ENCODE data around the gene CELF4. TPM values are rescaled to one million over a fixed set of nuclear protein-coding genes. Genes with fewer than 3 reads are reported as not detected.

CELF4 gene
- total RNA-seq, 2 donors from 2014 or later, result 1.4 TPM; not detected in 1

GRCh38 chr18:37317486-37317885 is 248.1 kb downstream of the CELF4 start:
- no peak overlapping the region for H3K27ac ChIP-seq
- no peak overlapping the region for H3K9ac ChIP-seq (ENCODE audit: low read depth in 2 of 2, low read length in 2 of 2)
- intact Hi-C loops (cut with DNase I), result no loop called here
- H3K9me3 ChIP-seq, result no peaks in the 10 kb centered on the region
- no peak for TF ChIP-seq CTCF (IDR thresholded peaks at IDR 0.05)
- no peak overlapping the region for H3K4me3 ChIP-seq
- no peaks in the 10 kb centered on the region for H3K36me3 ChIP-seq
- H3K27me3 ChIP-seq, result no peaks in the 10 kb centered on the region
- no peak for DNase-seq
- no peaks in the 10 kb centered on the region for H3K4me1 ChIP-seq

GRCh38 chr18:37316468-37316867 is 249.1 kb downstream of the CELF4 start:
- Histone ChIP-seq H3K27ac (no peak overlapping the region), H3K9me3 (no peaks in the 10 kb centered on the region), H3K27me3 (no peaks in the 10 kb centered on the region), H3K9ac (ENCODE audit: low read depth in 2 of 2, low read length in 2 of 2) (no peak overlapping the region), H3K36me3 (no peaks in the 10 kb centered on the region), H3K4me1 (no peaks in the 10 kb centered on the region), H3K4me3 (no peak overlapping the region)
- intact Hi-C loops (cut with DNase I), result no loop called here
- no peak for DNase-seq
- TF ChIP-seq CTCF (IDR thresholded peaks at IDR 0.05), result no peak

DNA sequence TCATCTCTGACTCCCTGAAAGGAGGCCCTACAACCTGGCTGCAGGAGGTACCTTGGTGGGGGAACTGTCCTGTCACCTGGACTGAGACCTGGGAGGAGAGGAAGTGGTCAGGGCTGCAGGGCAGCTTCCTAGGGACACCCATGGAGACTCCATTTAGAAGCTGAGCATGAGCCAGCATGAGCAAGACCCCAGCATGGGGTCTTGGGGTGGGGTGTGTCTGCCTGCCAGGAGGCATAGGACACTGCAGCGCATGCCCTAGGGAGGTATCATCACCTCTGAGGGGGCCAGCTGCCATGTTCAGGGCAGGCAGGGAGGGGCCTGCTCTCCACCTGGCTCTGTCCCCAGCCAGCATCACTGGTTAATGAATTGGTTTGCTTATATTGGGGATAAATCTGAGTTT is 249.7 kb downstream of the CELF4 start:
- no peak for DNase-seq
- no peaks in the 10 kb centered on the region for H3K36me3 ChIP-seq
- TF ChIP-seq CTCF (IDR thresholded peaks at IDR 0.05), result no peak
- no peak overlapping the region for H3K27ac ChIP-seq
- no peak overlapping the region for H3K4me3 ChIP-seq
- no peaks in the 10 kb centered on the region for H3K4me1 ChIP-seq
- H3K9me3 ChIP-seq, result no peaks in the 10 kb centered on the region
- H3K27me3 ChIP-seq, result no peaks in the 10 kb centered on the region
- no peak overlapping the region for H3K9ac ChIP-seq (ENCODE audit: low read depth in 2 of 2, low read length in 2 of 2)
- intact Hi-C loops (cut with DNase I), result no loop called here

- Histone ChIP-seq H3K27me3 (no peaks in the 10 kb centered on the region), H3K4me1 (no peaks in the 10 kb centered on the region), H3K9ac (ENCODE audit: low read depth in 2 of 2, low read length in 2 of 2) (no peak overlapping the region), H3K27ac (no peak overlapping the region), H3K4me3 (no peak overlapping the region), H3K9me3 (no peaks in the 10 kb centered on the region), H3K36me3 (no peaks in the 10 kb centered on the region)
- TF ChIP-seq CTCF (IDR thresholded peaks at IDR 0.05), result no peak
- intact Hi-C loops (cut with DNase I), result no loop called here
- no peak for DNase-seq
Measured at GRCh38 chr18:37314534-37314933, 251.1 kb downstream of the CELF4 start.

DNA sequence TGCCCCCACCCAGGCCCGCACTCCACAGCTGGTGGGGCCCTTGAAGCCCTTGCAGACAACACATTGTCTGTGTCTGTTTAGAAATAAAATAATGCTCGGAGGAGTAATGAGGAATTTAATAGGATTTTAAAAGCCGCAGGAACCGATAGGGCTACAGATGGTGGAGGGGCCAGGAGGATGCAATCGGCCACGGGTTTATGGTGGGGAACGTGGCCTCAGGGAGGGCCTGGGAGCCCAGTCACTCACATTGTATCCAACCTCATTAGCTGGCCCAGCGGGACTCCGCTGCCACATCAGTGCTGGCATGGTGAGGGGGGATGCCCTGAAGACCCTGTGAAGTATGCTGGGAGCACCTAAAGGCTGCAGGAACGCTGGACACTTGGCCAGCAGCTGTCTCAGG is 252.0 kb downstream of the CELF4 start:
- intact Hi-C loops (cut with DNase I), result no loop called here
- Histone ChIP-seq H3K4me1 (no peaks in the 10 kb centered on the region), H3K4me3 (no peak overlapping the region), H3K27me3 (no peaks in the 10 kb centered on the region), H3K9me3 (no peaks in the 10 kb centered on the region), H3K9ac (ENCODE audit: low read depth in 2 of 2, low read length in 2 of 2) (no peak overlapping the region), H3K36me3 (no peaks in the 10 kb centered on the region), H3K27ac (no peak overlapping the region)
- no peak for TF ChIP-seq CTCF (IDR thresholded peaks at IDR 0.05)
- no peak for DNase-seq

DNA sequence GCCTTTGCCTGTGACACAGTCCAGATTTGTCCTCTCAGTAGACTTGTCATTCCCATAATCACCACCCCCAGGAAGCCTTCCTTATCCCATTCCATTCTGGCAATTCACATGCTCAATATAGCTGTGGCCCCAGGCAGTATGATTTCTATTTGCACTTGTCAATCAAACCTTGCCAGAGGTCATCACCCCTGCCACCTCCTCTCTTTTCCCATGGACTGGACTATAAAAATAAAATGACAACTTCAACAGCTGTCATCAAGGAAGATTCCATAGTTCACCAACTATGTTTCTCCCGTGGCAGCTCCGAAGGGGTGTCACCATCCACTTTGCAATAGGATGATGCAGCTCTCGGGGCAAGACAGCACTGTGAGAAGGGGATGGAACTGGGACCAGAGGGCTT is 255.7 kb downstream of the CELF4 start:
- H3K9me3 ChIP-seq, result no peaks in the 10 kb centered on the region
- intact Hi-C loops (cut with DNase I), result loop anchor here (10.0 kb wide), 1 partner anchor 55 kb away; no protein-coding TSS in a partner anchor

More for the DNA sequence above, 255.7 kb downstream of the CELF4 start:
- Histone ChIP-seq H3K4me3 (no peak overlapping the region), H3K4me1 (no peaks in the 10 kb centered on the region), H3K27me3 (no peaks in the 10 kb centered on the region), H3K27ac (no peak overlapping the region), H3K9ac (ENCODE audit: low read depth in 2 of 2, low read length in 2 of 2) (no peak overlapping the region), H3K36me3 (no peaks in the 10 kb centered on the region)
- no peak for TF ChIP-seq CTCF (IDR thresholded peaks at IDR 0.05)
- DNase-seq, result no peak

Data from colonic mucosa (tissue), 4 donors.